IMR-90 (cell line): ENCODE data around the gene WDR6.

ENCODE experiments used
- CEBPB ChIP-seq: IDR thresholded peaks from 2 replicates; pipeline ENCODE4 v1.6.1; 2012; ENCODE audit warnings: low read depth, low read length, improper control_type of control experiment
- MAZ ChIP-seq: IDR thresholded peaks from 2 replicates; pipeline ENCODE4 v1.6.1; 2012; ENCODE audit warnings: low read depth, mild to moderate bottlenecking, low read length, improper control_type of control experiment, moderate library complexity, borderline replicate concordance
- MXI1 ChIP-seq: IDR thresholded peaks from 2 replicates; pipeline ENCODE4 v1.6.1; 2012; ENCODE audit warnings: low read depth, mild to moderate bottlenecking, low read length, moderate library complexity, borderline replicate concordance
- POLR2A ChIP-seq: IDR thresholded peaks from 2 replicates; pipeline ENCODE4 v1.6.1; 2012; ENCODE audit warnings: mild to moderate bottlenecking, low read depth, low read length
- RAD21 ChIP-seq: IDR thresholded peaks from 2 replicates; pipeline ENCODE4 v1.6.1; 2012; ENCODE audit warnings: low read length, improper control_type of control experiment
- RFX5 ChIP-seq: IDR thresholded peaks from 2 replicates; pipeline ENCODE4 v1.8.0; 2012; ENCODE audit warnings: low read depth, mild to moderate bottlenecking, low read length, moderate library complexity
- SMC3 ChIP-seq: fragments of 150-350 bp; IDR thresholded peaks from 2 replicates; pipeline ENCODE4 v1.6.1; 2016; ENCODE audit warnings: low read depth, mild to moderate bottlenecking, antibody characterized with exemption, low read length, moderate library complexity
- TF ChIP-seq, protein P1 (sequence below): conservative IDR thresholded peaks from 2 replicates; pipeline ENCODE4 v1.5.1; 2012; ENCODE audit warnings: mild to moderate bottlenecking, low read depth, low read length, improper control_type of control experiment
- TF ChIP-seq, protein P2 (sequence below): fragments of 150-350 bp; IDR thresholded peaks from 2 replicates; pipeline ENCODE4 v1.6.1; 2017; ENCODE audit warnings: mild to moderate bottlenecking, antibody characterized with exemption, low read length, low read depth
- TF ChIP-seq, protein P3 (sequence below): fragments of 150-350 bp; IDR thresholded peaks from 2 replicates; pipeline ENCODE4 v1.6.1; 2016; ENCODE audit warnings: low read depth, mild to moderate bottlenecking, low read length, moderate library complexity, borderline replicate concordance

DNA sequence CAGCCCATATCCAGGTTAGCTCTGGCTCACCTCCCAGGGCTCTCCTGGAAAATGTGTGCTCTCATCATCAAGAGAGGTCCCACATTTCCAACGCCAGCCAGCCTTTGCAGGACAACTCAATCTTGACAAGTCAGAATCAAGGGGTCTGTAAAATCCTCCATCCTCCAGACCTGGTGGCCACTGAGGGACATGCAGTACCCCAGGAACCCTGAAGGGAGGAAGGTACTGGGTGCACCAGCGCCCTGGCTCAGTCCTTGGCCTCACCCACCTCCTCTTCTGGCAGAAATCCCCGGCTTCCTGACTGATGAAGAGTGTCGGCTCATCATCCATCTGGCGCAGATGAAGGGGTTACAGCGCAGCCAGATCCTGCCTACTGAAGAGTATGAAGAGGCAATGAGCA, 6.0 kb upstream of the WDR6 start:
- TF ChIP-seq, protein P1, sequence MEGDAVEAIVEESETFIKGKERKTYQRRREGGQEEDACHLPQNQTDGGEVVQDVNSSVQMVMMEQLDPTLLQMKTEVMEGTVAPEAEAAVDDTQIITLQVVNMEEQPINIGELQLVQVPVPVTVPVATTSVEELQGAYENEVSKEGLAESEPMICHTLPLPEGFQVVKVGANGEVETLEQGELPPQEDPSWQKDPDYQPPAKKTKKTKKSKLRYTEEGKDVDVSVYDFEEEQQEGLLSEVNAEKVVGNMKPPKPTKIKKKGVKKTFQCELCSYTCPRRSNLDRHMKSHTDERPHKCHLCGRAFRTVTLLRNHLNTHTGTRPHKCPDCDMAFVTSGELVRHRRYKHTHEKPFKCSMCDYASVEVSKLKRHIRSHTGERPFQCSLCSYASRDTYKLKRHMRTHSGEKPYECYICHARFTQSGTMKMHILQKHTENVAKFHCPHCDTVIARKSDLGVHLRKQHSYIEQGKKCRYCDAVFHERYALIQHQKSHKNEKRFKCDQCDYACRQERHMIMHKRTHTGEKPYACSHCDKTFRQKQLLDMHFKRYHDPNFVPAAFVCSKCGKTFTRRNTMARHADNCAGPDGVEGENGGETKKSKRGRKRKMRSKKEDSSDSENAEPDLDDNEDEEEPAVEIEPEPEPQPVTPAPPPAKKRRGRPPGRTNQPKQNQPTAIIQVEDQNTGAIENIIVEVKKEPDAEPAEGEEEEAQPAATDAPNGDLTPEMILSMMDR, result no peak
- no peak for TF ChIP-seq POLR2A
- TF ChIP-seq, protein P2, sequence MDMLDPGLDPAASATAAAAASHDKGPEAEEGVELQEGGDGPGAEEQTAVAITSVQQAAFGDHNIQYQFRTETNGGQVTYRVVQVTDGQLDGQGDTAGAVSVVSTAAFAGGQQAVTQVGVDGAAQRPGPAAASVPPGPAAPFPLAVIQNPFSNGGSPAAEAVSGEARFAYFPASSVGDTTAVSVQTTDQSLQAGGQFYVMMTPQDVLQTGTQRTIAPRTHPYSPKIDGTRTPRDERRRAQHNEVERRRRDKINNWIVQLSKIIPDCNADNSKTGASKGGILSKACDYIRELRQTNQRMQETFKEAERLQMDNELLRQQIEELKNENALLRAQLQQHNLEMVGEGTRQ, result no peak
- no peak for TF ChIP-seq CEBPB
- TF ChIP-seq SMC3, result no peak
- TF ChIP-seq RAD21, result no peak
- no peak for TF ChIP-seq RFX5
- TF ChIP-seq, protein P3, sequence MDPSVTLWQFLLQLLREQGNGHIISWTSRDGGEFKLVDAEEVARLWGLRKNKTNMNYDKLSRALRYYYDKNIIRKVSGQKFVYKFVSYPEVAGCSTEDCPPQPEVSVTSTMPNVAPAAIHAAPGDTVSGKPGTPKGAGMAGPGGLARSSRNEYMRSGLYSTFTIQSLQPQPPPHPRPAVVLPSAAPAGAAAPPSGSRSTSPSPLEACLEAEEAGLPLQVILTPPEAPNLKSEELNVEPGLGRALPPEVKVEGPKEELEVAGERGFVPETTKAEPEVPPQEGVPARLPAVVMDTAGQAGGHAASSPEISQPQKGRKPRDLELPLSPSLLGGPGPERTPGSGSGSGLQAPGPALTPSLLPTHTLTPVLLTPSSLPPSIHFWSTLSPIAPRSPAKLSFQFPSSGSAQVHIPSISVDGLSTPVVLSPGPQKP, result no peak
- no peak for TF ChIP-seq MAZ
- no peak for TF ChIP-seq MXI1
